GM21528 (cell line): ENCODE data around the gene NEURL1.

Source experiments
- ATAC-seq: cut with Tn5 transposase; IDR thresholded peaks from one replicate; pipeline ENCODE4 v1.9.1; 2021; ENCODE audit warnings: mild to moderate bottlenecking, moderate library complexity; ENCODE audit not compliant: unreplicated experiment, low FRiP score

NEURL1 gene, protein sequence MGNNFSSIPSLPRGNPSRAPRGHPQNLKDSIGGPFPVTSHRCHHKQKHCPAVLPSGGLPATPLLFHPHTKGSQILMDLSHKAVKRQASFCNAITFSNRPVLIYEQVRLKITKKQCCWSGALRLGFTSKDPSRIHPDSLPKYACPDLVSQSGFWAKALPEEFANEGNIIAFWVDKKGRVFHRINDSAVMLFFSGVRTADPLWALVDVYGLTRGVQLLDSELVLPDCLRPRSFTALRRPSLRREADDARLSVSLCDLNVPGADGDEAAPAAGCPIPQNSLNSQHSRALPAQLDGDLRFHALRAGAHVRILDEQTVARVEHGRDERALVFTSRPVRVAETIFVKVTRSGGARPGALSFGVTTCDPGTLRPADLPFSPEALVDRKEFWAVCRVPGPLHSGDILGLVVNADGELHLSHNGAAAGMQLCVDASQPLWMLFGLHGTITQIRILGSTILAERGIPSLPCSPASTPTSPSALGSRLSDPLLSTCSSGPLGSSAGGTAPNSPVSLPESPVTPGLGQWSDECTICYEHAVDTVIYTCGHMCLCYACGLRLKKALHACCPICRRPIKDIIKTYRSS

GRCh38 chr10:103493362-103493915, at the start of gene NEURL1:
NEURL1 (plus strand) TSS chr10:103493705; CDS start chr10:103494388, 683 bp downstream.
- no peak for ATAC-seq

- no peak for ATAC-seq
Measured at GRCh38 chr10:103444478-103444877, 49.0 kb upstream of the NEURL1 start.

DNA sequence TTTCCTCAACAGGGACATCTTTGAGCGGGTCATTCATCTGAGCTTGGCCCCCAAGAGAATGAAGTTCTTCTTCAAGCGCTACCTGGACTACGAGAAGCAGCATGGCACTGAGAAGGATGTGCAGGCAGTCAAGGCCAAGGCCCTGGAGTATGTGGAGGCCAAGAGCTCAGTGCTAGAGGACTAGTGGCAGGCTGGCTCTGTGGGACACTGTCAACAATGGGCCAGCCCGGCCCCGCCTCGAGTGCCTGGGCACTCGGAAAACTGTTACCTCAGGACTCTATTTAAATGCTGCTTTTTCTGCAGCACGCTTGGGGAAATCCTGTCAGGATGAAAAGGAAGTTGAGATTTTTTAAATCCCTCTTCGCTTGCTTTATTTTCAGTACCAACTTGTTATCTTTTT, 48.1 kb upstream of the NEURL1 start:
- no peak for ATAC-seq

DNA sequence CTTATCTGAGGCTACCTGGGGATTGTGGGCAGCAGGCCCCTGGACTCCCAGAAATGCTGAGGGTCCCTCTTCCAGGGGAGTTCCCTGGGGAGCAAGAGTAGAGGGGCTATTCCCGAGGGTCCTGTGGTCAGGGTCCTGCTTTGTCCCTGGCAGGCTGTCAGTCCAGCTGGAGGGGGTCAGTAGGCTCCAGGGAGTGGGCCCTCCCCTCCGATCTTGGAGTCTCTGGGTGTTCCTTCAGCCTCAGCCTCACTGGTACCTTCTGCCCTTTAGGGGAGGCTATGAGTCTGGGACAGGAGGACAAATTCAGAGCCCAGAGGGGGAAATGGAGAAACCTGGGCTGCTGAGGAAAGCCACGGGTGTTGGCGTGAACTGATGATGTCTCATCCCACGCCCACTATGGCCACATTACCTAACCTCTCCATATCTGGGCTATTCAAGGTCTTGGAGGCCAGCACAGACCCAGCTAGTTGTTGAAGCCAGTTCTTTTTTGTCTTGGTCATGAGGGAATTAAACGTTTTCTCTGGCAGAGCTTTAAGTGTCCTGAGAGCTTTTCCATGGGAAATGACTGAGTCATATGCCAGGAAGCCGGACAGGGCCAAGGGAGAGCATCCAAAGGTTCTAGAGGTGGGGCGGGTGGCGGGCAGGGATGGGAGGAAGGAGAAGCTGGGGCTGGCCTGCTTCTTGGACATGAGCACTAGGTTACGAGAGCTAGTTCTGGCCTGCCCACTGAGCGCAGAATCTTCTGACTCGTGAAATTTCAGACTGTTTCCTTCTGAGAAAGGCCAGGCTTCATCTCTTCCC, 47.5 kb upstream of the NEURL1 start:
- no peak for ATAC-seq

GRCh38 chr10:103447187-103447586, 46.3 kb upstream of the NEURL1 start:
- no peak for ATAC-seq

DNA sequence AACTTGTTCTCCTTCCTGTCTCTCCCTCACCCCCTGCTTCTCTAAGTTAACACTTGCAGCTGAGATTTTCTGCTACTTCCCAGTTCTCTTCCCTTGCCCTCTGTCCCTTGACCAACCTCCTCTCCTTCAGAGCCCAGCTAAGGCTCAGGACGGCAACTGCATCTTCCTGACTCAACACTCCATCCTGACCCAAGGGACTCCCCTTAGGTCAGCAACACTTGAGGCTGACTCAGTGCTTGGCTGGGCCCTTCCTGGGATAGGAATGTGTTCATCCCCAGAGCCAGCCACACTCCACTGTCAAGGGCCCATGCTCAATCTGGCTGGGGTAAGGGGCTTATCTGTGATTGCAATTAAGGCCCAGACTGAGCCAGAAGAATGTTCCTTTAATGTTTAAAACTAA, 44.8 kb upstream of the NEURL1 start:
- ATAC-seq = no peak

GRCh38 chr10:103449208-103450144, 44.0 kb upstream of the NEURL1 start:
- no peak for ATAC-seq

DNA sequence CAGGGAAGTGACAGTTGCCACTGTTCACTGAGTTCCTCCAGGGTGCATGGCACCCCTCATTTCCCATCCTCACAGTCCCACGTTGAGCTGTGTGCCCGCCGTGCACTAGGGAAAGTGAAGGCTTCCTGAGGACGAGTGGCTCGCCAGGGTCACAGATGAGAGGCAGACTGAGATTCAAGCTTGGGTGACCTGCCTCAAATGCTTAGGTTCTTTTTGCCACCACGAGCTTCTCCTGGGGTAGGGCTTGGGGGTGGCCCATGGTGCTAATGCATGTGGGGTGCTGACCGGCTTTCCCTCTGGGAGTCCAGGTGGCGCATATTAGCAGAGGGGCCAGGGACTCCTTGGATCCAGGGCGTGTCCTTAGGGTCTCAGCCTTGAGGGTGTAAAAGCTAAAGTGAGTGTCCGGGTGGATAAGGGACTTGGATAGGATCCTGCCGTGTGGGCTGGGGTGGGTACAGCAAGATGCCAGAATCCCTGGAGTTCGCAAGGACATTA, 43.3 kb upstream of the NEURL1 start:
- ATAC-seq = no peak

GRCh38 chr10:103451091-103451813, 42.3 kb upstream of the NEURL1 start:
- ATAC-seq = no peak

- peak; percentile 63 for ATAC-seq
Measured at GRCh38 chr10:103451831-103452505, 41.5 kb upstream of the NEURL1 start, which contains the start of gene CALHM2. CALHM2 (minus strand) TSS chr10:103452370; CDS start chr10:103449941, 2,429 bp downstream.

DNA sequence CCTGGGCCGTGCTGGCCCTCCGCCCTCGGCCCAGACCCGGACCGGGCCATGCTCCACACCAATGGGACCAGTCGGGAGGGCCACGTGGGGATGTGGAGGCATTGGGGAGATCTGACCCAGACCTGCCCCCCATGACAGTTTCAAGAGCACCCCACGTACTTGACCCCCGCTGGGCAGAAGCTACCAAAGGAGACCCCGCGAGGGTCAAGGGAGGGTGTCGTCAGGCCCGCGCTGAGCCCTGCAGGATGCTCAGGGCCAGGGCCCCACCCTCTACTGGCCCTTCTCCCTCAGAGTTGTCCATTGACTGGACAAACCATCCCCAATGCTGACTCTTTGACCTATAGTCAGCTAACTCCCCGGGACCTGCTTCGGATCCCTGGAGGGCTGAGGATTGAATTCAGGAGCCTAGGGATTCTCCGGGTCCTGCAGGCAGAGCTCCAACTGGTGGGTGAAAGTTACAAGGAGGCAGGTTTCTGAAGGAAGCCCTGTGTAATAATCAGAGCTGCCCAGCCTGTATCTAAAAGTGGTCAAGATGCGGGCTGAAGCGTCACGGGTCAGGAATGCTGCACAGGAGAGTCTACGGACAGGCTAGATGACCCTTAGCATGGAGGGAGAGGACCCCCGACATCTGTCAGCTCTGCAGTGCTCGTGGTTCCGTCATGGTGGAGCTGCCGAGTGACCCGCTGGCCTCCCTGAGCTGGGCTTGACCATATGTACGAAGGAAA, 40.8 kb upstream of the NEURL1 start:
- peak; percentile 10 for ATAC-seq

- ATAC-seq = no peak
Measured at GRCh38 chr10:103454026-103454425, 39.5 kb upstream of the NEURL1 start.

DNA sequence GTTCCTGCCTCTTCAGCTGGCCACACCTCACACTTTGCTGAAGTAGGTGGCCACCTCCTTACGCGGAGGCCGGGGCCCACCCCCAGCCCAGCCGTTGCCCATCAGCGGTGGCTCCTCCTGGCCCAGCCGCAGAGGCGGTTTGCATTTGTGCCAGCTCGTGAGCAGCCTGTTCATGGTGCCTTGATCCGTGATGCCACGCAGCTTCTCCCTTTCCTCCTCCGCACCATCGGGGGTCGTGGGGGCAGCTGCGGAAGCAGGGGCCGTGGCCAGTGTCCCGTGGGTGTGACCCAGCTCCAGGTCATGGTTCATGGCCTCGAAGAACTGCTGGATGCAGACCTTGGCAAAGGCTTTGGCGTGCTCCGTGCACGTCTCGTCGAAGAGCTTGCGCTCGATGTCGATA, 38.3 kb upstream of the NEURL1 start:
- no peak for ATAC-seq

- ATAC-seq = no peak
Measured at GRCh38 chr10:103456074-103456660, 37.3 kb upstream of the NEURL1 start.

- no peak for ATAC-seq
Measured at GRCh38 chr10:103457176-103457712, 36.3 kb upstream of the NEURL1 start.

- no peak for ATAC-seq
Measured at GRCh38 chr10:103457896-103458583, 35.5 kb upstream of the NEURL1 start.

- ATAC-seq = no peak
Measured at GRCh38 chr10:103458720-103459119, 34.8 kb upstream of the NEURL1 start, which contains the start of gene CALHM1. CALHM1 (minus strand) TSS chr10:103458900; CDS start chr10:103458751, 149 bp downstream.
